ENCODE results near the gene TDRD7. TPM values are rescaled to one million over a fixed set of nuclear protein-coding genes. Genes with fewer than 3 reads are reported as not detected.

The TDRD7 gene
- total and polyA plus RNA-seq, 2 of the 13 experiments (the other 11 are each of a cell fraction or from before 2014, with no cell fraction given) = 9.8 to 15.5 TPM

GRCh38 chr9:97406620-97407177, 5.2 kb upstream of the TDRD7 start (continued):
- TF ChIP-seq MED1 (CRISPR knock-in tag; IDR thresholded peaks at IDR 0.05) (peak; percentile 40; the same call in 1 of the 2 replicates), FOXA1 (IDR thresholded peaks at IDR 0.05) (no peak), FOXA1 (CRISPR knock-in tag; IDR thresholded peaks at IDR 0.05) (peak; percentile 5; the same call in 1 of the 2 replicates), YEATS2 (CRISPR knock-in tag; IDR thresholded peaks at IDR 0.05; ENCODE audit: borderline replicate concordance) (no peak), MEF2D (CRISPR knock-in tag; IDR thresholded peaks at IDR 0.05) (peak; percentile 23; the same call in 1 of the 2 replicates), ATF1 (CRISPR knock-in tag; IDR thresholded peaks at IDR 0.05) (0 out of 2 replicates have a peak, but pooled peaks have one; percentile 6), ZSCAN31 (CRISPR knock-in tag; IDR thresholded peaks at IDR 0.05; ENCODE audit: low read depth) (0 out of 2 replicates have a peak, but pooled peaks have one; percentile 33), GFI1 (CRISPR knock-in tag; IDR thresholded peaks at IDR 0.05; ENCODE audit: borderline replicate concordance) (peak; percentile 93), FOXJ3 (CRISPR knock-in tag; IDR thresholded peaks at IDR 0.05; ENCODE audit: borderline replicate concordance) (peak; percentile 25; the same call in 1 of the 2 replicates), ZNF503 (CRISPR knock-in tag; IDR thresholded peaks at IDR 0.05) (peak; percentile 57; the same call in 1 of the 2 replicates), KDM6A (CRISPR knock-in tag; IDR thresholded peaks at IDR 0.05; ENCODE audit: low read depth) (0 out of 2 replicates have a peak, but pooled peaks have one; percentile 13), CEBPB (IDR thresholded peaks at IDR 0.05; ENCODE audit: borderline replicate concordance, low read depth, low read length) (0 out of 2 replicates have a peak, but pooled peaks have one; percentile 12), CREB1 (IDR thresholded peaks at IDR 0.05) (no peak), CREB1 (CRISPR knock-in tag; IDR thresholded peaks at IDR 0.05) (peak; percentile 52), ISL2 (CRISPR knock-in tag; IDR thresholded peaks at IDR 0.05) (peak; percentile 29; the same call in 1 of the 2 replicates), POGZ (CRISPR knock-in tag; IDR thresholded peaks at IDR 0.05) (peak; percentile 50; the same call in 1 of the 2 replicates), SP2 (CRISPR knock-in tag; IDR thresholded peaks at IDR 0.05) (no peak), TBX3 (IDR thresholded peaks at IDR 0.05; ENCODE audit: borderline replicate concordance) (peak; percentile 33; the same call in 1 of the 2 replicates), BCL6 (CRISPR knock-in tag; IDR thresholded peaks at IDR 0.05) (peak; percentile 52; the same call in 1 of the 2 replicates), ZNF644 (CRISPR knock-in tag; IDR thresholded peaks at IDR 0.05; ENCODE audit: low read depth) (no peak), NCOA2 (CRISPR knock-in tag; IDR thresholded peaks at IDR 0.05) (0 out of 2 replicates have a peak, but pooled peaks have one; percentile 39), NFE2L2 (IDR thresholded peaks at IDR 0.05; ENCODE audit: low read length) (0 out of 2 replicates have a peak, but pooled peaks have one; percentile 31), FOXK1 (CRISPR knock-in tag; IDR thresholded peaks at IDR 0.05; ENCODE audit: borderline replicate concordance, low read depth) (no peak), ZNF24 (IDR thresholded peaks at IDR 0.05) (peak; percentile 47; the same call in 1 of the 2 replicates), ATF4 (CRISPR knock-in tag; IDR thresholded peaks at IDR 0.05) (peak in 1 of 2 experiments; percentile 35; a peak in 1 of 4 replicates), REST (IDR thresholded peaks at IDR 0.05; ENCODE audit: borderline replicate concordance in 1 of 2, low read depth in 1 of 2, low read length in 2 of 2) (no peak), SOX5 (CRISPR knock-in tag; IDR thresholded peaks at IDR 0.05; ENCODE audit: borderline replicate concordance) (peak; percentile 93; the same call in 1 of the 2 replicates)

Measured in HepG2 (cell line).